OCI-LY3 (cell line): ENCODE measurements around the gene ZSCAN30.
"Not testable (repeated sequence)": the region's sequence is repeated elsewhere in the genome, so short reads cannot be mapped to it uniquely, and the experiment has no call there.

Source experiments
- CTCF ChIP-seq: fragments of 200-600, 300-600 bp; sonication (generic); IDR thresholded peaks from 2 replicates; pipeline ENCODE4 v1.5.1; 2014; ENCODE audit warnings: antibody characterized with exemption, low read length, low read depth
- EZH2phosphoT487 ChIP-seq: fragments of 200-600 bp; shearing (Covaris generic); IDR thresholded peaks from 2 replicates; pipeline ENCODE4 v1.6.1; 2018; ENCODE audit warnings: antibody characterized with exemption, mixed run types, low read depth

- not testable (repeated sequence) for TF ChIP-seq CTCF, EZH2phosphoT487
These were observed 73.4 kb downstream of the ZSCAN30 start for GRCh38 chr18:35216611-35217010.
